B cell (primary cell): ENCODE data around the gene MSH3. TPM values are rescaled to one million over a fixed set of nuclear protein-coding genes. Genes with fewer than 3 reads are reported as not detected.

Experiments
- ATAC-seq: fragments of 200-7000 bp; cut with Tn5 transposase; one replicate; pipeline ENCODE4 v1.10.0; 2021; ENCODE audit warnings: low read depth, mild to moderate bottlenecking, moderate number of reproducible peaks, moderate library complexity
- CTCF ChIA-PET: fragments of 350-600 bp; sonication (Branson Sonifier 250); formaldehyde crosslinking; loops from one replicate; lab custom pipeline; 2021; ENCODE audit warnings: antibody characterized with exemption, inconsistent platforms; lab: Charles Lee
- POLR2A ChIA-PET: fragments of 350-600 bp; sonication (Branson Sonifier 250); formaldehyde crosslinking; loops from one replicate; lab custom pipeline; 2021; ENCODE audit warnings: antibody characterized with exemption; lab: Charles Lee
- DNase-seq: peaks from one replicate; pipeline ENCODE4 v3.0.0; 2013
- H2AFZ ChIP-seq: 2 replicates; pipeline ENCODE4 v1.6.1; 2012; ENCODE audit warnings: mild to moderate bottlenecking, low read depth, low read length; ENCODE audit not compliant: insufficient read depth, poor library complexity, severe bottlenecking
- H3K27ac ChIP-seq, 2 donors: 1 replicate in 1 of 2; 2 replicates in 1 of 2; pipeline ENCODE4 v1.5.1; 2012 to 2013; ENCODE audit warnings: low read length in 2 of 2, mild to moderate bottlenecking in 2 of 2, moderate library complexity in 1 of 2
- H3K27me3 ChIP-seq, 4 experiments: fragments of 200-600 bp in 1 of 4; sonication (generic) in 1 of 4; replicated peaks in 1 of 4; 1 replicate in 2 of 4; 2 replicates in 2 of 4; pipeline versions ENCODE4 v1.6.1 to v1.7.0; 2013 to 2016; ENCODE audit warnings: low read length in 3 of 4, mild to moderate bottlenecking in 2 of 4, mixed read lengths in 1 of 4, moderate library complexity in 1 of 4; ENCODE audit not compliant: insufficient read depth in 4 of 4, control insufficient read depth in 3 of 4; ENCODE audit errors: control extremely low read depth in 1 of 4
- H3K36me3 ChIP-seq, 2 experiments: replicated peaks in 1 of 2; 1 replicate in 1 of 2; 2 replicates in 1 of 2; pipeline versions ENCODE4 v1.6.1 to v1.7.1; 2013; ENCODE audit warnings: low read length in 1 of 2; ENCODE audit not compliant: insufficient read depth in 2 of 2, control insufficient read depth in 1 of 2; ENCODE audit errors: control extremely low read depth in 1 of 2, extremely low read depth in 1 of 2
- H3K4me1 ChIP-seq, 2 donors: fragments of 200-600 bp in 1 of 2; sonication (generic) in 1 of 2; 1 replicate in 1 of 2; 2 replicates in 1 of 2; pipeline versions ENCODE4 v1.5.1 to v1.6.1; 2013 to 2017; ENCODE audit warnings: low read length in 2 of 2; ENCODE audit not compliant: control insufficient read depth in 2 of 2, insufficient read depth in 2 of 2
- H3K4me2 ChIP-seq: replicated peaks from 2 replicates; pipeline ENCODE3; 2012; ENCODE audit warnings: mild to moderate bottlenecking, low read depth, low read length; ENCODE audit not compliant: poor library complexity, severe bottlenecking
- H3K4me3 ChIP-seq, 5 experiments: fragments of 200-600 bp in 1 of 5; sonication (generic) in 1 of 5; 1 replicate in 3 of 5; 2 replicates in 2 of 5; pipeline versions ENCODE4 v1.5.1 to v1.7.0; 2011 to 2016; ENCODE audit warnings: low read length in 4 of 5, mild to moderate bottlenecking in 4 of 5, low read depth in 2 of 5, control low read depth in 1 of 5, moderate library complexity in 1 of 5; ENCODE audit not compliant: insufficient read depth in 1 of 5; ENCODE audit errors: control extremely low read depth in 1 of 5, extremely low read depth in 1 of 5
- H3K79me2 ChIP-seq: fragments of 200-600 bp; sonication (generic); one replicate; pipeline ENCODE4 v1.6.0; 2016; ENCODE audit warnings: low read length; ENCODE audit not compliant: control insufficient read depth, insufficient read depth
- H3K9ac ChIP-seq: fragments of 200-600 bp; sonication (generic); 2 replicates; pipeline ENCODE4 v1.6.1; 2017; ENCODE audit warnings: mild to moderate bottlenecking, low read length, moderate library complexity
- H3K9me3 ChIP-seq, 3 donors: one replicate each; pipeline versions ENCODE4 v1.6.1 to v1.7.1; 2013; ENCODE audit warnings: low read length in 2 of 3; ENCODE audit not compliant: control insufficient read depth in 2 of 3, insufficient read depth in 1 of 3; ENCODE audit errors: control extremely low read depth in 1 of 3
- H4K20me1 ChIP-seq: 2 replicates; pipeline ENCODE4 v1.6.0; 2012; ENCODE audit warnings: mild to moderate bottlenecking, low read length; ENCODE audit not compliant: insufficient read depth, control insufficient read depth, poor library complexity, severe bottlenecking
- H3K27ac Mint-ChIP-seq: one replicate; pipeline ENCODE4 v1.8.0; 2021; ENCODE audit warnings: mixed read lengths
- H3K27me3 Mint-ChIP-seq: one replicate; pipeline ENCODE4 v1.8.0; 2021; ENCODE audit warnings: mixed read lengths
- H3K4me1 Mint-ChIP-seq: one replicate; pipeline ENCODE4 v1.8.0; 2021; ENCODE audit warnings: mixed read lengths
- H3K4me3 Mint-ChIP-seq: one replicate; pipeline ENCODE4 v1.8.0; 2021; ENCODE audit warnings: mixed read lengths
- H3K9me3 Mint-ChIP-seq: one replicate; pipeline ENCODE4 v1.8.0; 2022; ENCODE audit warnings: mixed read lengths; ENCODE audit not compliant: insufficient read depth
- CTCF ChIP-seq: fragments of 200-600 bp; IDR thresholded peaks from one replicate; pipeline ENCODE4 v1.8.0; 2022; ENCODE audit warnings: antibody characterized with exemption, mild to moderate bottlenecking
- EZH2 ChIP-seq: IDR thresholded peaks from 2 replicates; pipeline ENCODE4 v1.6.1; 2012; ENCODE audit warnings: borderline replicate concordance, low read depth, mild to moderate bottlenecking, moderate library complexity, low read length; ENCODE audit not compliant: insufficient read depth, poor library complexity, severe bottlenecking
- WGBS: methylation state at CpG from one replicate; pipeline ENCODE4 v1.1.5; 2013; ENCODE audit warnings: missing lambda C conversion rate; ENCODE audit not compliant: insufficient coverage; 5-methylcytosine and 5-hydroxymethylcytosine counted together
- intact Hi-C: fragments of 100-400 bp; cut with micrococcal nuclease; formaldehyde crosslinking; loops from one replicate; pipeline ENCODE4 v1.10.0; 2022
- polyA plus RNA-seq: library from polyadenylated mRNA; depleted of rRNA; stranded (reverse); fragments of >200 nt; gene quantifications from 2 replicates; pipeline ENCODE4 v1.2.3, GENCODE V29; 2012
- total RNA-seq, 2 donors: library from RNA; stranded (reverse); fragments of 120-200 nt in 1 of 2; gene quantifications; 1 replicate in 1 of 2; 2 replicates in 1 of 2; pipeline versions ENCODE4 v1.2.3 to v1.2.4, GENCODE V29; 2013 to 2022

Gene MSH3
- total and polyA plus RNA-seq, 2 donors (not counting 1 experiment from before 2014, with no cell fraction given): 3.5 to 26.3 TPM

GRCh38 chr5:80696450-80696849, 42.0 kb downstream of the MSH3 start:
- Histone ChIP-seq H3K4me2 (no peak overlapping the region), H3K27me3 (no peaks in the 10 kb centered on the region), H3K27ac (no peak overlapping the region), H3K9me3 (no peaks in the 10 kb centered on the region), H3K4me1 (no peaks in the 10 kb centered on the region), H3K36me3 (peaks cover 3 to 11% of the 10 kb centered on the region in 2 experiments), H3K4me3 (no peak overlapping the region), H2AFZ (no peak overlapping the region), H3K79me2 (no peaks in the 10 kb centered on the region), H4K20me1 (no peaks in the 10 kb centered on the region), H3K9ac (no peak overlapping the region)
- H3K4me3 Mint-ChIP-seq: no peak overlapping the region
- no CpG with 5 or more reads among the region's 3 CpGs for WGBS
- no peaks in the 10 kb centered on the region for H3K9me3 Mint-ChIP-seq
- ChIA-PET CTCF (no interaction called here), POLR2A (no interaction called here)
- no peaks in the 10 kb centered on the region for H3K27me3 Mint-ChIP-seq
- no peak overlapping the region for H3K27ac Mint-ChIP-seq
- DNase-seq (no peak), ATAC-seq (no peak)
- peaks cover 1% of the 10 kb centered on the region for H3K4me1 Mint-ChIP-seq
- no peak for TF ChIP-seq EZH2
- no peak for TF ChIP-seq CTCF
- intact Hi-C loops: no loop called here

- Mint-ChIP-seq H3K9me3 (no peaks in the 10 kb centered on the region), H3K4me3 (no peak overlapping the region), H3K27ac (no peak overlapping the region), H3K4me1 (peaks cover 4% of the 10 kb centered on the region), H3K27me3 (no peaks in the 10 kb centered on the region)
- no peaks in the 10 kb centered on the region for H3K27me3 ChIP-seq
- no peaks in the 10 kb centered on the region for H3K79me2 ChIP-seq
- intact Hi-C loops: no loop called here
- no peak overlapping the region for H2AFZ ChIP-seq
- no CpG with 5 or more reads among the region's 3 CpGs for WGBS
- no peak overlapping the region for H3K4me2 ChIP-seq
- no peak overlapping the region for H3K27ac ChIP-seq
- ChIA-PET CTCF (no interaction called here), POLR2A (no interaction called here)
- H3K4me3 ChIP-seq: no peak overlapping the region
- H3K9ac ChIP-seq: no peak overlapping the region
- ATAC-seq (no peak), DNase-seq (no peak)
- no peaks in the 10 kb centered on the region for H3K9me3 ChIP-seq
- peaks cover 4 to 11% of the 10 kb centered on the region in 2 experiments for H3K36me3 ChIP-seq
- no peaks in the 10 kb centered on the region for H3K4me1 ChIP-seq
- no peak for TF ChIP-seq EZH2
- no peak for TF ChIP-seq CTCF
- no peaks in the 10 kb centered on the region for H4K20me1 ChIP-seq
Measured at GRCh38 chr5:80697100-80697499, 42.6 kb downstream of the MSH3 start.
